CD14-positive monocyte (primary cell): ENCODE results near the gene CDK2. TPM values are rescaled to one million over a fixed set of nuclear protein-coding genes. Genes with fewer than 3 reads are reported as not detected.

Source experiments
- DNase-seq, 3 donors: peaks; one replicate each; pipeline ENCODE4 v3.0.0-alpha.2; 2011 to 2022
- H2AFZ ChIP-seq: 2 replicates; pipeline ENCODE4 v1.6.0; 2012; ENCODE audit warnings: mild to moderate bottlenecking, low read depth, low read length, inconsistent platforms; ENCODE audit not compliant: insufficient read depth, poor library complexity, severe bottlenecking
- H3K27ac ChIP-seq, 2 donors: 1 replicate in 1 of 2; 2 replicates in 1 of 2; pipeline ENCODE4 v1.5.1; 2012 to 2013; ENCODE audit warnings: low read length in 2 of 2, control low read depth in 1 of 2, inconsistent platforms in 1 of 2, low read depth in 1 of 2, mild to moderate bottlenecking in 1 of 2
- H3K27me3 ChIP-seq, 2 donors: one replicate each; pipeline versions ENCODE4 v1.6.0 to v1.6.1; 2011 to 2013; ENCODE audit warnings: low read length in 2 of 2; ENCODE audit not compliant: control insufficient read depth in 2 of 2, insufficient read depth in 2 of 2
- H3K36me3 ChIP-seq, 2 donors: replicated peaks in 1 of 2; 1 replicate in 1 of 2; 2 replicates in 1 of 2; pipeline versions ENCODE4 v1.5.1 to v1.6.1; 2012 to 2013; ENCODE audit warnings: low read length in 2 of 2, control low read depth in 1 of 2, inconsistent platforms in 1 of 2, mild to moderate bottlenecking in 1 of 2; ENCODE audit not compliant: insufficient read depth in 2 of 2, control insufficient read depth in 1 of 2
- H3K4me1 ChIP-seq, 2 donors: 1 replicate in 1 of 2; 2 replicates in 1 of 2; pipeline versions ENCODE4 v1.5.1 to v1.6.1; 2012 to 2013; ENCODE audit warnings: low read length in 2 of 2, control low read depth in 1 of 2, inconsistent platforms in 1 of 2, mild to moderate bottlenecking in 1 of 2, moderate library complexity in 1 of 2; ENCODE audit not compliant: insufficient read depth in 2 of 2, control insufficient read depth in 1 of 2
- H3K4me2 ChIP-seq: replicated peaks from 2 replicates; pipeline ENCODE3; 2012; ENCODE audit warnings: low read length, moderate library complexity, mild to moderate bottlenecking; ENCODE audit not compliant: poor library complexity, severe bottlenecking; ENCODE audit errors: extremely low read depth
- H3K4me3 ChIP-seq, 3 experiments: fragments of 200-600 bp in 1 of 3; sonication (generic) in 1 of 3; replicated peaks in 1 of 3; 1 replicate in 2 of 3; 2 replicates in 1 of 3; pipeline ENCODE4 v1.5.1; 2011 to 2013; ENCODE audit warnings: low read length in 3 of 3, mild to moderate bottlenecking in 3 of 3, control low read depth in 2 of 3, low read depth in 2 of 3, inconsistent platforms in 1 of 3, moderate library complexity in 1 of 3
- H3K79me2 ChIP-seq: 2 replicates; pipeline ENCODE4 v1.6.0; 2012; ENCODE audit warnings: mild to moderate bottlenecking, control low read depth, inconsistent platforms, low read length, moderate library complexity; ENCODE audit not compliant: insufficient read depth
- H3K9ac ChIP-seq: 2 replicates; pipeline ENCODE4 v1.6.0; 2017; ENCODE audit warnings: low read length, mild to moderate bottlenecking; ENCODE audit not compliant: insufficient read depth, poor library complexity, severe bottlenecking
- H3K9me3 ChIP-seq, 2 donors: replicated peaks in 1 of 2; 1 replicate in 1 of 2; 2 replicates in 1 of 2; pipeline versions ENCODE4 v1.5.1 to v1.6.1; 2012 to 2013; ENCODE audit warnings: low read length in 2 of 2, control low read depth in 1 of 2; ENCODE audit not compliant: control insufficient read depth in 1 of 2, insufficient read depth in 1 of 2
- H4K20me1 ChIP-seq: 2 replicates; pipeline ENCODE4 v1.6.0; 2012; ENCODE audit warnings: mild to moderate bottlenecking, low read length, control low read depth, moderate library complexity; ENCODE audit not compliant: insufficient read depth
- H3K27ac Mint-ChIP-seq, 7 donors: one replicate each; pipeline ENCODE4 v1.8.0; 2020; ENCODE audit warnings: mild to moderate bottlenecking in 7 of 7, mixed read lengths in 7 of 7, moderate library complexity in 6 of 7, inconsistent platforms in 2 of 7
- H3K27me3 Mint-ChIP-seq, 3 donors: one replicate each; pipeline ENCODE4 v1.8.0; 2021 to 2022; ENCODE audit warnings: low read depth in 3 of 3, mild to moderate bottlenecking in 3 of 3, mixed read lengths in 3 of 3, moderate library complexity in 3 of 3, inconsistent platforms in 1 of 3
- H3K36me3 Mint-ChIP-seq, 2 donors: one replicate each; pipeline ENCODE4 v1.8.0; 2020; ENCODE audit warnings: mixed read lengths in 2 of 2, inconsistent platforms in 1 of 2, mild to moderate bottlenecking in 1 of 2
- H3K4me1 Mint-ChIP-seq: one replicate; pipeline ENCODE4 v1.8.0; 2020; ENCODE audit warnings: mild to moderate bottlenecking, mixed read lengths
- H3K4me3 Mint-ChIP-seq, 2 donors: one replicate each; pipeline ENCODE4 v1.8.0; 2020; ENCODE audit warnings: mild to moderate bottlenecking in 2 of 2, mixed read lengths in 2 of 2, moderate library complexity in 1 of 2
- H3K9me3 Mint-ChIP-seq, 7 donors: one replicate each; pipeline ENCODE4 v1.8.0; 2020 to 2022; ENCODE audit warnings: mixed read lengths in 7 of 7, mild to moderate bottlenecking in 6 of 7, moderate library complexity in 6 of 7, inconsistent platforms in 2 of 7
- WGBS: methylation state at CpG from one replicate; pipeline ENCODE4 v1.1.5; 2013; ENCODE audit warnings: missing lambda C conversion rate; ENCODE audit not compliant: insufficient coverage; 5-methylcytosine and 5-hydroxymethylcytosine counted together
- intact Hi-C, 2 donors: fragments of 100-400 bp; cut with micrococcal nuclease; formaldehyde crosslinking; loops; one replicate each; pipeline versions ENCODE4 v1.15.0 to v1.15.1; 2023
- polyA plus RNA-seq, 3 donors: library from polyadenylated mRNA; depleted of rRNA in 1 of 3; unstranded in 2 of 3; stranded (reverse) in 1 of 3; fragments of 300-500 nt in 2 of 3; fragments of >200 nt in 1 of 3; fragmentation: Illumina TruSeq in 2 of 3; gene quantifications; 1 replicate in 2 of 3; 2 replicates in 1 of 3; pipeline ENCODE4 v1.2.3, GENCODE V29; 2012 to 2021
- TF ChIP-seq, protein P1 (sequence below): fragments of 200-600 bp; IDR thresholded peaks from one replicate; pipeline ENCODE4 v1.8.0; 2022; ENCODE audit warnings: antibody characterized with exemption, mild to moderate bottlenecking

The CDK2 gene
- polyA plus RNA-seq, 3 donors: 4.1 to 11.8 (median 4.7) TPM

DNA sequence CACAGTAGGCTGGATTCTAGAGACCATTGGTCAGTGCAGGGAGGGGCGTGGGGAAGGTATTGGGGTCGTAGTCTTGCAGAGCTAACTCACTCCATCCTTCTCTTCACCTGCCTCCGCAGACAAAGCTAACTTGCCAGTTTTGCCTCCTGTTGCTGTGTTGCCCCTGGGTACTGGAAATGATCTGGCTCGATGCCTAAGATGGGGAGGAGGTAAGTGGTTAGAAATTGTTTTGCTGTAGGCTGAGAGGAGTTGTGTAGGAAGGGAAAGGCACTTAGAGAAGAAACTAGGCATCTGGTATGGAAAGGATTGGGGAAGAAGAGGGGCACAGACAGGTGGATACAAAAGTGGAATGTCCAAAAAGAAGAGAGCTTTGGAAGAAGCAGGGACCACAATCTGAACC is 24.6 kb upstream of the CDK2 start:
- TF ChIP-seq, protein P1, sequence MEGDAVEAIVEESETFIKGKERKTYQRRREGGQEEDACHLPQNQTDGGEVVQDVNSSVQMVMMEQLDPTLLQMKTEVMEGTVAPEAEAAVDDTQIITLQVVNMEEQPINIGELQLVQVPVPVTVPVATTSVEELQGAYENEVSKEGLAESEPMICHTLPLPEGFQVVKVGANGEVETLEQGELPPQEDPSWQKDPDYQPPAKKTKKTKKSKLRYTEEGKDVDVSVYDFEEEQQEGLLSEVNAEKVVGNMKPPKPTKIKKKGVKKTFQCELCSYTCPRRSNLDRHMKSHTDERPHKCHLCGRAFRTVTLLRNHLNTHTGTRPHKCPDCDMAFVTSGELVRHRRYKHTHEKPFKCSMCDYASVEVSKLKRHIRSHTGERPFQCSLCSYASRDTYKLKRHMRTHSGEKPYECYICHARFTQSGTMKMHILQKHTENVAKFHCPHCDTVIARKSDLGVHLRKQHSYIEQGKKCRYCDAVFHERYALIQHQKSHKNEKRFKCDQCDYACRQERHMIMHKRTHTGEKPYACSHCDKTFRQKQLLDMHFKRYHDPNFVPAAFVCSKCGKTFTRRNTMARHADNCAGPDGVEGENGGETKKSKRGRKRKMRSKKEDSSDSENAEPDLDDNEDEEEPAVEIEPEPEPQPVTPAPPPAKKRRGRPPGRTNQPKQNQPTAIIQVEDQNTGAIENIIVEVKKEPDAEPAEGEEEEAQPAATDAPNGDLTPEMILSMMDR: no peak
- H3K27me3 Mint-ChIP-seq: peaks cover 0 to 1% (median 0%) of the 10 kb centered on the region in 3 donors
- Histone ChIP-seq H2AFZ (no peak overlapping the region), H3K79me2 (no peaks in the 10 kb centered on the region), H3K36me3 (peaks cover 85 to 95% of the 10 kb centered on the region in 2 donors), H4K20me1 (peaks cover 3% of the 10 kb centered on the region), H3K27me3 (no peaks in the 10 kb centered on the region), H3K4me2 (no peak overlapping the region), H3K4me1 (peaks cover 6 to 8% of the 10 kb centered on the region in 2 donors), H3K9me3 (no peaks in the 10 kb centered on the region), H3K4me3 (no peak overlapping the region), H3K27ac (no peak overlapping the region), H3K9ac (no peak overlapping the region)
- H3K9me3 Mint-ChIP-seq: no peaks in the 10 kb centered on the region
- intact Hi-C loops: no loop called here
- H3K4me1 Mint-ChIP-seq: peaks cover 12% of the 10 kb centered on the region
- peaks cover 86 to 91% of the 10 kb centered on the region in 2 donors for H3K36me3 Mint-ChIP-seq
- WGBS: 80% methylated on average over 1 of the region's 4 CpGs
- H3K27ac Mint-ChIP-seq: peak overlapping the region in 1 of 7 donors; percentile 22
- no peak for DNase-seq
- H3K4me3 Mint-ChIP-seq: no peak overlapping the region

GRCh38 chr12:55942577-55943136 is 24.0 kb upstream of the CDK2 start:
- TF ChIP-seq, protein P1: no peak
- Mint-ChIP-seq H3K4me3 (no peak overlapping the region), H3K4me1 (peaks cover 12% of the 10 kb centered on the region), H3K27ac (no peak overlapping the region), H3K27me3 (peaks cover 0 to 1% (median 0%) of the 10 kb centered on the region in 3 donors), H3K9me3 (no peaks in the 10 kb centered on the region), H3K36me3 (peaks cover 85 to 91% of the 10 kb centered on the region in 2 donors)
- Histone ChIP-seq H3K79me2 (no peaks in the 10 kb centered on the region), H3K27me3 (no peaks in the 10 kb centered on the region), H3K4me2 (no peak overlapping the region), H3K9ac (no peak overlapping the region), H3K9me3 (no peaks in the 10 kb centered on the region), H4K20me1 (peaks cover 3% of the 10 kb centered on the region), H2AFZ (no peak overlapping the region), H3K36me3 (peaks cover 84 to 95% of the 10 kb centered on the region in 2 donors), H3K27ac (no peak overlapping the region), H3K4me3 (no peak overlapping the region), H3K4me1 (peaks cover 6 to 8% of the 10 kb centered on the region in 2 donors)
- no peak for DNase-seq
- WGBS: 91% methylated on average over 1 of the region's 1 CpG
- intact Hi-C loops: no loop called here
